SK-N-MC (cell line): ENCODE data around the gene NR1H2.
A peak's percentile ranks its signal among the peaks of the same experiment; 100 is the strongest.

ENCODE experiments used
- DNase-seq: peaks from one replicate; pipeline ENCODE4 v3.0.0-alpha.2; 2011; ENCODE audit warnings: low read depth, low spot score
- H3K27ac ChIP-seq: fragments of 200-600 bp; sonication (generic); 2 replicates; pipeline ENCODE4 v1.5.1; 2016; ENCODE audit warnings: mixed run types
- H3K36me3 ChIP-seq: fragments of 200-600 bp; sonication (generic); 2 replicates; pipeline ENCODE4 v1.6.1; 2017; ENCODE audit warnings: antibody characterized with exemption, low read length, mixed read lengths; ENCODE audit not compliant: insufficient read depth
- H3K4me3 ChIP-seq: fragments of 200-600 bp; sonication (generic); 2 replicates; pipeline ENCODE4 v1.5.1; 2016
- H3K9ac ChIP-seq: fragments of 200-600 bp; sonication (generic); 2 replicates; pipeline ENCODE4 v1.8.0; 2017; ENCODE audit warnings: mixed run types, mixed read lengths; ENCODE audit not compliant: insufficient read length
- H3K9me3 ChIP-seq: fragments of 200-600 bp; sonication (generic); 2 replicates; pipeline ENCODE4 v1.6.1; 2017; ENCODE audit warnings: low read depth, mild to moderate bottlenecking, antibody characterized with exemption, low read length, moderate library complexity, mixed read lengths
- EZH2 ChIP-seq: fragments of 200-600 bp; sonication (generic); IDR thresholded peaks from one replicate; pipeline ENCODE4 v1.6.1; 2017; ENCODE audit warnings: antibody characterized with exemption
- FOXP2 ChIP-seq: optimal IDR thresholded peaks from 2 replicates; pipeline ENCODE3; 2011; ENCODE audit warnings: mild to moderate bottlenecking, moderate library complexity; ENCODE audit not compliant: insufficient read depth; ENCODE audit errors: extremely low read length, control extremely low read depth
- POLR2AphosphoS5 ChIP-seq: IDR thresholded peaks from 2 replicates; pipeline ENCODE4 v1.6.1; 2012; ENCODE audit warnings: mild to moderate bottlenecking, low read depth, low read length, borderline replicate concordance

The NR1H2 gene

DNA sequence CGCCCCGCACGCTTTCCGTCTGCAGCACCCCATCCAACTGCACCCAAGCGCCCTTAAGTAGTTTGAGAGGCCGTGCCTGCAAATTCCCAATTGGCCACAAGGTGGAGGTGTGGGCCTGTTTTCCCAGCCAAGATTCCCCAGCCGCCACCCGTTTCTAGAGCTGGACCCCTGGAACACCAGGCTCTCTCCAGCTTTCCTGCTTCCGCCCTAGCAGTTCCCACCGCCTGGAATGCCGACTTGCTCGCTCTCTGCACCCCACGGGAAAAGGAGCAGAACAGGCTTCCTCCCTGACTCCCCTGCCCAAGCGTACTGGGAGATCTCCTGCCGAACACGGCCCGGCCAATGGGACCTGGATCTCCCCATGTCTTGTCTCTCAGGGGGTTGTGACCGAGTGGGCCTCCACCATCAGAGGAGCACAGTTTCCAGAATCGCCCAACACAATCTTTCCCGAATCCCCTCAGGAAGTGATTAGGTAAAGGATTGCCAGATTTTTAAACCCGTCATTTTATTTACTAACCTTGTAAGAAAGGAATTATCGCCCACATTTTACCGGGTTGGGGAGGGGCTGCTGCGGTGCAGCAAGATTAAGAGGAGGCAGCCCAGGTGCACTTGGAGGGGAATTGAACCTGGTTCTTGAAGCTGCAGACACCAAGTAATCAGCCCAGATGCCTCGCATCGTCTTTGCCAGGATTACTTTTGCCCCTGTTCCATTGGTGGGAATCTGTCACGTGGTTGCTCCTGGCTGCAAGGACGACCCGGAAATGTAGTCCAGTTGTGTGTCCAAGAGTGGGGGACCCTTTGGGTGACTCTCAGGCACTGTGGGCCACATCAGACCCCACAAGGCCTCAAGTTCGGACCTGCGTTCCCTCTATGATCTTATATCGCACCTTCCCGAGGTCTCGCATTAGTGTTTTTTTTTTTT, 7.3 kb upstream of the NR1H2 start:
- DNase-seq = no peak
- Histone ChIP-seq H3K9ac (no peak overlapping the region), H3K4me3 (peak overlapping the region; percentile 32), H3K27ac (no peak overlapping the region), H3K36me3 (no peaks in the 10 kb centered on the region), H3K9me3 (no peaks in the 10 kb centered on the region)
- TF ChIP-seq POLR2AphosphoS5 = no peak
- no peak for TF ChIP-seq EZH2
- no peak for TF ChIP-seq FOXP2

DNA sequence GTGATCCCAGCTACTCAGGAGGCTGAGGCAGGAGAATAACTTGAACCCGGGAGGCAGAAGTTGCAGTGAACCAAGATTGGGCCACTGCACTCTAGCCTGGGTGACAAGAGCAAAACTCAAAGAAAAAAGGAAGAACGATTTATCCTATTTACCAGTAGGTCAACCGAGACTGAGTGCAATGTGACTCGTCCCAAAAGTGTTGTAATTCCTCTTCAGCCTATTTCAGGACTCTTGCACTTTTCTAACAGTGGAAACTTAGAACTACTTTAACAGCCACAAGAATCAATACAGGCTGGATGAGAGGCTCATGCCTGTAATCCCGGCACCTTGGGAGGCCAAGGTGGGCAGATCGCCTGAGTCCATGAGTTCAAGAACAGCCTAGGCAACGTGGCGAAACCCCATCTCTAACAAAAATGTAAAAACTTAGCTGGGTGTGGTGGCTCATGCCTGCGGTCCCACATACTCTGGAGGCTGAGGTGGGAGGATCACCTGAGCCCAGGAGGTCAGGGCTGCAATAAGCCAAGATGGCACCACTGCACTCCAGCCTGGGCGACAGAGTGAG, 4.3 kb upstream of the NR1H2 start:
- TF ChIP-seq FOXP2 (no peak), POLR2AphosphoS5 (no peak), EZH2 (no peak)
- DNase-seq = no peak
- Histone ChIP-seq H3K9ac (no peak overlapping the region), H3K4me3 (no peak overlapping the region), H3K36me3 (no peaks in the 10 kb centered on the region), H3K27ac (no peak overlapping the region), H3K9me3 (no peaks in the 10 kb centered on the region)

DNA sequence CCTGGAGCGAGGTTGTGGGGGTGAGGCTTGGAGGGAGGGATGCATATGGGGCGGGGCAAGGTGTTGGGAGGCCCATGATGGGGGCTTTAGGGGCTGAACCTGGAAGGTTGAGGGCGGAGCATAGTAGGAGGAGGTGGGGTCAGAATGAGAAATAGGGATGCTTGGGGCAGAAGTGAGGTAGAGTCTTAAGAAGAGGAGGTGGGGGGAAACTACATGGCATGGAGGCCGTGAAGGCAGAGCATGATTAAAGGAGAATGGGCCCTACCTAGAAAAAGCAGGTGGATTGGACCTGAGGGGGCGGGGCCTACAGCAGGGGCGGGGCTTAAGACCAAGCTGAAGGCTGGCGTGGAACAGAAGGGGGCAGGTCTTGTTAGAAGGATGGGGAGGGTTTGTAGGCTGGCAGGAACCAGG, 799 bp downstream of the NR1H2 start:
- Histone ChIP-seq H3K9ac (no peak overlapping the region), H3K9me3 (no peaks in the 10 kb centered on the region), H3K36me3 (peaks cover 27% of the 10 kb centered on the region; the same call in 1 of the 2 replicates), H3K27ac (no peak overlapping the region), H3K4me3 (peak overlapping the region; percentile 51)
- no peak for DNase-seq
- TF ChIP-seq FOXP2 = no peak
- no peak for TF ChIP-seq EZH2
- no peak for TF ChIP-seq POLR2AphosphoS5

DNA sequence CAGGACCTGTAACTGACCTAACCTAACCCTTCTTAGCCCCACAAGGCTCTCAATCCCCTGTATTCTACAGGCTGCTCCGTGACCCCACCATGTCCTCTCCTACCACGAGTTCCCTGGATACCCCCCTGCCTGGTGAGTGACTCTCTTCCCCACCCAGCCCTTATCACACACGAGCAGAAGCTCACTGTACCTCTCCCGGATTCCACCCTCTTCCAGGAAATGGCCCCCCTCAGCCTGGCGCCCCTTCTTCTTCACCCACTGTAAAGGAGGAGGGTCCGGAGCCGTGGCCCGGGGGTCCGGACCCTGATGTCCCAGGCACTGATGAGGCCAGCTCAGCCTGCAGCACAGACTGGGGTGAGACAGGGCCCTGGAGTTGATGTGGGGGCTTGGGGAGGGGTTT, 1.3 kb downstream of the NR1H2 start:
- peaks cover 29% of the 10 kb centered on the region; the same call in 1 of the 2 replicates for H3K36me3 ChIP-seq

DNA sequence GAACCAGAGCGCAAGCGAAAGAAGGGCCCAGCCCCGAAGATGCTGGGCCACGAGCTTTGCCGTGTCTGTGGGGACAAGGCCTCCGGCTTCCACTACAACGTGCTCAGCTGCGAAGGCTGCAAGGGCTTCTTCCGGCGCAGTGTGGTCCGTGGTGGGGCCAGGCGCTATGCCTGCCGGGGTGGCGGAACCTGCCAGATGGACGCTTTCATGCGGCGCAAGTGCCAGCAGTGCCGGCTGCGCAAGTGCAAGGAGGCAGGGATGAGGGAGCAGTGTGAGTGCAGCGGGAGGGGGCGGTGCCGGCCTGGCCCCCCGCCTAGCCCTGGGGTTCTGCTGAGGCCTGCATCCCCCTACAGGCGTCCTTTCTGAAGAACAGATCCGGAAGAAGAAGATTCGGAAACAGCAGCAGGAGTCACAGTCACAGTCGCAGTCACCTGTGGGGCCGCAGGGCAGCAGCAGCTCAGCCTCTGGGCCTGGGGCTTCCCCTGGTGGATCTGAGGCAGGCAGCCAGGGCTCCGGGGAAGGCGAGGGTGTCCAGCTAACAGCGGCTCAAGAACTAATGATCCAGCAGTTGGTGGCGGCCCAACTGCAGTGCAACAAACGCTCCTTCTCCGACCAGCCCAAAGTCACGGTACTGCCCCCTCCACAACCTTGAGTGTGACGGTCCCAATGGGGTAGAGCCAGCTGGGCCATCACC, 2.1 kb downstream of the NR1H2 start:
- TF ChIP-seq FOXP2 (no peak), POLR2AphosphoS5 (no peak), EZH2 (no peak)
- Histone ChIP-seq H3K27ac (no peak overlapping the region), H3K9me3 (no peaks in the 10 kb centered on the region), H3K4me3 (no peak overlapping the region), H3K36me3 (peaks cover 29% of the 10 kb centered on the region; the same call in 1 of the 2 replicates), H3K9ac (no peak overlapping the region)
- no peak for DNase-seq

More for the DNA sequence above, 1.3 kb downstream of the NR1H2 start:
- Histone ChIP-seq H3K9me3 (no peaks in the 10 kb centered on the region), H3K4me3 (no peak overlapping the region), H3K9ac (no peak overlapping the region), H3K27ac (no peak overlapping the region)
- TF ChIP-seq EZH2 (no peak), POLR2AphosphoS5 (no peak), FOXP2 (no peak)
- DNase-seq = no peak

DNA sequence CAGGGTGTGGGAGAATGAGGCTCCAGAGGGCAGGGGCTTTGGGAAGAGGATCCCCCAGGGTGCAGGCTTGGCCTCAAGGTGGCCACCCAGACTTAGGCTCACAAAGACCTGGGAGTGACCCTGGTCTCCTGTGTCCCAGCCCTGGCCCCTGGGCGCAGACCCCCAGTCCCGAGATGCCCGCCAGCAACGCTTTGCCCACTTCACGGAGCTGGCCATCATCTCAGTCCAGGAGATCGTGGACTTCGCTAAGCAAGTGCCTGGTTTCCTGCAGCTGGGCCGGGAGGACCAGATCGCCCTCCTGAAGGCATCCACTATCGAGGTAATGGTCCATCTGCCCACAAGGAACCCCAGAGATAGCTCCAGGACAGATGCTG, 2.6 kb downstream of the NR1H2 start:
- H3K27ac ChIP-seq = no peak overlapping the region
- peaks cover 29% of the 10 kb centered on the region; the same call in 1 of the 2 replicates for H3K36me3 ChIP-seq
- H3K9ac ChIP-seq = no peak overlapping the region
- TF ChIP-seq EZH2 (no peak), FOXP2 (no peak), POLR2AphosphoS5 (no peak)
- H3K4me3 ChIP-seq = no peak overlapping the region
- DNase-seq = no peak
- H3K9me3 ChIP-seq = no peaks in the 10 kb centered on the region

DNA sequence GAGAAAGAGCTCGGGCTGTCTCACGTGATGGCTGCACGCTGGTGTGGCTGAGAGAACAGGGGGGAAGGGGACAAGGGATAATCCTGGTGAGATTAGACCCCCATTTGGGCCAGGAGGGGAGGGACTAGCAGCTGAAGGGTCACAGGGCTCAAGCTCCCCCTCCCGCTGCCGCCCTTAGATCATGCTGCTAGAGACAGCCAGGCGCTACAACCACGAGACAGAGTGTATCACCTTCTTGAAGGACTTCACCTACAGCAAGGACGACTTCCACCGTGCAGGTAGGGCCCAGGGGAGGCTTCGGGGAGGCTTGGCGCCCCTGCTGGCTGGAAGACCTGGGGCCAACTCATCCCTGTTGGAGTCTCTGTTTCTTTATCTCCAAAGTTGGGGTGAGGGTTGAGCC, 3.3 kb downstream of the NR1H2 start:
- TF ChIP-seq FOXP2 = no peak
- no peak for DNase-seq
- no peak overlapping the region for H3K4me3 ChIP-seq
- H3K9me3 ChIP-seq = no peaks in the 10 kb centered on the region
- no peak overlapping the region for H3K9ac ChIP-seq
- H3K36me3 ChIP-seq = peaks cover 29% of the 10 kb centered on the region; the same call in 1 of the 2 replicates
- no peak overlapping the region for H3K27ac ChIP-seq

DNA sequence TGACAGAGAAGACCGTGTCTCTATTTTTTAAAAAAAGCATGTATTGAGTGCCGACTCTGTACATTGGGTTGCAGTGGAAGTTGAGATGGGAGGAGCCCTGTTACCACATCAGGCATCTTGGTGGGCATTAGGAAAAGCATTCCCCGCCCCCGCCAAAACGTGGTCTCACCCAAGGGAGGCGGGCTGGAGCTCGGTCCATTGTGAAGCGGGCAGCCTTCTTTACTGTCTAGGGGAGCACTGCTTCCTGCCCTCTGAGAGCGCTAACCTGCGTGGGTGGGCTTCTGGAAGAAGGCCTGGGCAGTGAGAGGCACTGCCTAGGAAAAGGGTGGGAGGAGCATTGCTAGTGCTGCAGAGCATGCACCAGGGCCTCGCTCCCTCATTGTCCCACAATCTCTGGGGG, 3.9 kb downstream of the NR1H2 start:
- no peak for DNase-seq
- Histone ChIP-seq H3K27ac (no peak overlapping the region), H3K9me3 (no peaks in the 10 kb centered on the region), H3K9ac (no peak overlapping the region), H3K36me3 (peaks cover 29% of the 10 kb centered on the region; the same call in 1 of the 2 replicates), H3K4me3 (no peak overlapping the region)
- TF ChIP-seq EZH2 (no peak), POLR2AphosphoS5 (no peak), FOXP2 (no peak)

DNA sequence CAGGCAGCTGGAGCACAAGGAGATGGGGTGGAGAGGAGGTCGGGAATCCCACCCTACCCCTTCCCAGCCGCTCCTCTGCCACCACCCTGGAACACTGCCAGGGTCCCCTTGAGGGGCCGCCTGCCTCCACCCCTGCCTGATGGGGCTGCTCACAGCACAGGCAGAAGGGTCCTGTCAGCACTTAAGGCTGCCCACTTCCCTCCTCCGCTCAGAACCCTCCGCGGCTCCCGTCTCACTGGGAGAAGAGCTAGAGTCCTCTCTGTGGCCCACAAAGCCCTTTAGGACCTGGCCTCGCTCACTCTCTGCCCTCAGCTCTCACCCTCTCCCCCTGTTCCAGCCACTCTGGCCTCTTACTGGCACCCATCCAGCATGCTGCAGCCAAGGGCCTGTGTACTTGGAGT, 4.5 kb downstream of the NR1H2 start:
- Histone ChIP-seq H3K27ac (no peak overlapping the region), H3K36me3 (peaks cover 29% of the 10 kb centered on the region; the same call in 1 of the 2 replicates)

More for the DNA sequence above, 4.5 kb downstream of the NR1H2 start:
- H3K9ac ChIP-seq = no peak overlapping the region
- H3K4me3 ChIP-seq = no peak overlapping the region
- TF ChIP-seq FOXP2 (no peak), EZH2 (no peak), POLR2AphosphoS5 (no peak)
- no peak for DNase-seq
- no peaks in the 10 kb centered on the region for H3K9me3 ChIP-seq
